Astrocyte (in vitro differentiated cells and primary cell): ENCODE measurements around the gene PLEKHG3. TPM values are rescaled to one million over a fixed set of nuclear protein-coding genes. Genes with fewer than 3 reads are reported as not detected.
"Not testable (repeated sequence)": the region's sequence is repeated elsewhere in the genome, so short reads cannot be mapped to it uniquely, and the experiment has no call there.

Experiments used
- DNase-seq: peaks from one replicate; pipeline ENCODE4 v3.0.0-alpha.2; 2010; ENCODE audit warnings: low read depth
- FAIRE-seq: peaks from 2 replicates; lab custom pipeline; 2011; peaks lifted over from hg19 to GRCh38; lab: Jason Lieb, UNC
- H2AFZ ChIP-seq: 2 replicates; pipeline ENCODE4 v1.6.0; 2012; ENCODE audit warnings: low read depth, low read length, inconsistent platforms
- H3K27ac ChIP-seq: 2 replicates; pipeline ENCODE4 v1.5.1; 2011; ENCODE audit warnings: low read depth, low read length, inconsistent platforms
- H3K27me3 ChIP-seq: 2 replicates; pipeline ENCODE4 v1.6.0; 2011; ENCODE audit warnings: low read length, inconsistent platforms; ENCODE audit not compliant: insufficient read depth
- H3K36me3 ChIP-seq: 2 replicates; pipeline ENCODE4 v1.5.1; 2011; ENCODE audit warnings: low read length, inconsistent platforms; ENCODE audit not compliant: insufficient read depth
- H3K4me1 ChIP-seq: 2 replicates; pipeline ENCODE4 v1.5.1; 2011; ENCODE audit warnings: low read length, inconsistent platforms; ENCODE audit not compliant: insufficient read depth
- H3K4me2 ChIP-seq: 2 replicates; pipeline ENCODE4 v1.6.0; 2012; ENCODE audit warnings: low read length, inconsistent platforms
- H3K4me3 ChIP-seq: 2 replicates; pipeline ENCODE4 v1.5.1; 2011; ENCODE audit warnings: low read depth, mild to moderate bottlenecking, low read length, inconsistent platforms; ENCODE audit not compliant: insufficient read depth
- H3K79me2 ChIP-seq: 2 replicates; pipeline ENCODE4 v1.6.0; 2012; ENCODE audit warnings: mild to moderate bottlenecking, low read length, inconsistent platforms; ENCODE audit not compliant: insufficient read depth
- H3K9ac ChIP-seq: 2 replicates; pipeline ENCODE4 v1.6.0; 2012; ENCODE audit warnings: mild to moderate bottlenecking, low read length, inconsistent platforms
- H3K9me3 ChIP-seq: 2 replicates; pipeline ENCODE4 v1.5.1; 2012; ENCODE audit warnings: low read depth, mild to moderate bottlenecking, low read length, inconsistent platforms; ENCODE audit not compliant: insufficient read depth
- H4K20me1 ChIP-seq: 2 replicates; pipeline ENCODE4 v1.6.0; 2012; ENCODE audit warnings: low read length, inconsistent platforms; ENCODE audit not compliant: insufficient read depth
- H3K27ac Mint-ChIP-seq: one replicate; pipeline ENCODE4 v1.8.0; 2021; ENCODE audit warnings: mild to moderate bottlenecking, mixed read lengths; ENCODE audit not compliant: unreplicated experiment
- H3K27me3 Mint-ChIP-seq: one replicate; pipeline ENCODE4 v1.8.0; 2021; ENCODE audit warnings: low read depth, mixed read lengths; ENCODE audit not compliant: unreplicated experiment
- H3K36me3 Mint-ChIP-seq: one replicate; pipeline ENCODE4 v1.8.0; 2021; ENCODE audit warnings: low read depth, mixed read lengths; ENCODE audit not compliant: unreplicated experiment
- H3K4me1 Mint-ChIP-seq: one replicate; pipeline ENCODE4 v1.8.0; 2021; ENCODE audit warnings: low read depth, mixed read lengths; ENCODE audit not compliant: unreplicated experiment
- H3K4me3 Mint-ChIP-seq: one replicate; pipeline ENCODE4 v1.8.0; 2021; ENCODE audit warnings: mild to moderate bottlenecking, moderate library complexity, mixed read lengths; ENCODE audit not compliant: unreplicated experiment
- H3K9me3 Mint-ChIP-seq: one replicate; pipeline ENCODE4 v1.8.0; 2021; ENCODE audit warnings: mild to moderate bottlenecking, mixed read lengths; ENCODE audit not compliant: unreplicated experiment
- CTCF ChIP-seq: IDR thresholded peaks from 2 replicates; pipeline ENCODE4 v1.5.1; 2011; ENCODE audit warnings: low read depth, mild to moderate bottlenecking, inconsistent platforms, low read length, moderate library complexity; ENCODE audit not compliant: insufficient read depth
- EZH2 ChIP-seq: IDR thresholded peaks from 2 replicates; pipeline ENCODE4 v1.6.1; 2012; ENCODE audit warnings: mild to moderate bottlenecking, low read length, inconsistent platforms; ENCODE audit not compliant: insufficient read depth
- total RNA-seq: library from RNA; stranded (reverse); gene quantifications from 2 replicates; pipeline ENCODE4 v1.2.1, GENCODE V29; 2021

Gene PLEKHG3
- total RNA-seq, 1 donor from 2014 or later: 98.6 TPM

GRCh38 chr14:64688031-64688430 lies 16.2 kb upstream of the PLEKHG3 start:
- H3K4me1 ChIP-seq: no peaks in the 10 kb centered on the region
- no peak overlapping the region for H3K9ac ChIP-seq
- DNase-seq (no peak), FAIRE-seq (no peak)
- no peak overlapping the region for H3K4me3 ChIP-seq
- H2AFZ ChIP-seq: no peak overlapping the region
- H3K36me3 ChIP-seq: no peaks in the 10 kb centered on the region
- peaks cover 5% of the 10 kb centered on the region for H3K27me3 ChIP-seq
- peaks cover 11% of the 10 kb centered on the region for H3K4me1 Mint-ChIP-seq
- H3K36me3 Mint-ChIP-seq: no peaks in the 10 kb centered on the region
- no peak overlapping the region for H3K4me3 Mint-ChIP-seq
- no peaks in the 10 kb centered on the region for H4K20me1 ChIP-seq
- no peaks in the 10 kb centered on the region for H3K79me2 ChIP-seq
- TF ChIP-seq CTCF: no peak
- TF ChIP-seq EZH2: no peak
- H3K4me2 ChIP-seq: no peak overlapping the region
- no peak overlapping the region for H3K27ac Mint-ChIP-seq
- peaks cover 15% of the 10 kb centered on the region for H3K27me3 Mint-ChIP-seq
- no peak overlapping the region for H3K27ac ChIP-seq
- H3K9me3 ChIP-seq: no peaks in the 10 kb centered on the region
- H3K9me3 Mint-ChIP-seq: no peaks in the 10 kb centered on the region

GRCh38 chr14:64688811-64689281 lies 15.4 kb upstream of the PLEKHG3 start:
- Histone ChIP-seq H3K27me3 (peaks cover 6% of the 10 kb centered on the region), H2AFZ (no peak overlapping the region), H3K79me2 (no peaks in the 10 kb centered on the region), H3K4me1 (no peaks in the 10 kb centered on the region), H3K9ac (no peak overlapping the region), H4K20me1 (no peaks in the 10 kb centered on the region), H3K4me2 (no peak overlapping the region), H3K9me3 (no peaks in the 10 kb centered on the region), H3K27ac (no peak overlapping the region), H3K4me3 (no peak overlapping the region), H3K36me3 (no peaks in the 10 kb centered on the region)
- FAIRE-seq (no peak), DNase-seq (no peak)
- Mint-ChIP-seq H3K27ac (no peak overlapping the region), H3K27me3 (peaks cover 17% of the 10 kb centered on the region), H3K36me3 (no peaks in the 10 kb centered on the region), H3K9me3 (no peaks in the 10 kb centered on the region), H3K4me3 (no peak overlapping the region), H3K4me1 (peaks cover 11% of the 10 kb centered on the region)
- TF ChIP-seq EZH2 (no peak), CTCF (no peak)

- Histone ChIP-seq H3K9me3 (no peaks in the 10 kb centered on the region), H3K36me3 (no peaks in the 10 kb centered on the region), H3K79me2 (no peaks in the 10 kb centered on the region), H3K27ac (no peak overlapping the region), H3K4me1 (no peaks in the 10 kb centered on the region), H3K27me3 (peaks cover 10% of the 10 kb centered on the region), H2AFZ (no peak overlapping the region), H3K4me2 (no peak overlapping the region), H4K20me1 (no peaks in the 10 kb centered on the region), H3K9ac (no peak overlapping the region), H3K4me3 (no peak overlapping the region)
- H3K4me3 Mint-ChIP-seq: no peak overlapping the region
- DNase-seq (no peak), FAIRE-seq (no peak)
- TF ChIP-seq EZH2 (no peak), CTCF (no peak)
- peaks cover 18% of the 10 kb centered on the region for H3K27me3 Mint-ChIP-seq
- peaks cover 9% of the 10 kb centered on the region for H3K4me1 Mint-ChIP-seq
- H3K9me3 Mint-ChIP-seq: no peaks in the 10 kb centered on the region
- H3K36me3 Mint-ChIP-seq: no peaks in the 10 kb centered on the region
- no peak overlapping the region for H3K27ac Mint-ChIP-seq
Measured at GRCh38 chr14:64689289-64689688, 14.9 kb upstream of the PLEKHG3 start.

GRCh38 chr14:64690607-64691006 lies 13.6 kb upstream of the PLEKHG3 start:
- not testable (repeated sequence) for H3K9me3 ChIP-seq, H3K27ac Mint-ChIP-seq, H3K4me1 Mint-ChIP-seq, H3K4me3 Mint-ChIP-seq, DNase-seq, H3K36me3 Mint-ChIP-seq, H3K4me2 ChIP-seq, H3K27ac ChIP-seq, H3K4me1 ChIP-seq, H4K20me1 ChIP-seq, H3K9me3 Mint-ChIP-seq, H3K9ac ChIP-seq, H3K79me2 ChIP-seq, H3K36me3 ChIP-seq, H2AFZ ChIP-seq, H3K4me3 ChIP-seq, FAIRE-seq
- peaks cover 18% of the 10 kb centered on the region for H3K27me3 Mint-ChIP-seq
- H3K27me3 ChIP-seq: peaks cover 17% of the 10 kb centered on the region
